GM18505 (cell line): ENCODE measurements around the gene KCNK7.

ENCODE experiments used
- ATAC-seq: cut with Tn5 transposase; IDR thresholded peaks from one replicate; pipeline ENCODE4 v1.9.1; 2021; ENCODE audit not compliant: unreplicated experiment
- POLR2A ChIP-seq: IDR thresholded peaks from 4 replicates; pipeline ENCODE4 v1.6.1; 2011; ENCODE audit warnings: borderline replicate concordance; ENCODE audit not compliant: insufficient read depth, insufficient read length; ENCODE audit errors: extremely low read depth

The KCNK7 gene

GRCh38 chr11:65634905-65635731 lies 39.5 kb upstream of the KCNK7 start:
- ATAC-seq = no peak
- no peak for TF ChIP-seq POLR2A

GRCh38 chr11:65634440-65634839 lies 38.8 kb upstream of the KCNK7 start:
- ATAC-seq = no peak
- no peak for TF ChIP-seq POLR2A

- no peak for TF ChIP-seq POLR2A
- no peak for ATAC-seq
Observed at GRCh38 chr11:65634109-65634436, 38.5 kb upstream of the KCNK7 start.

GRCh38 chr11:65633390-65634108 lies 37.9 kb upstream of the KCNK7 start:
- TF ChIP-seq POLR2A = no peak
- ATAC-seq = no peak

GRCh38 chr11:65630215-65630614 lies 34.6 kb upstream of the KCNK7 start:
- no peak for ATAC-seq
- no peak for TF ChIP-seq POLR2A

- ATAC-seq = no peak
- TF ChIP-seq POLR2A = no peak
Observed at GRCh38 chr11:65629579-65629978, 34.0 kb upstream of the KCNK7 start.

- no peak for ATAC-seq
- no peak for TF ChIP-seq POLR2A
Observed at GRCh38 chr11:65627202-65627601, 31.6 kb upstream of the KCNK7 start.

- TF ChIP-seq POLR2A = no peak
- no peak for ATAC-seq
Observed at GRCh38 chr11:65625628-65626342, 30.2 kb upstream of the KCNK7 start.

GRCh38 chr11:65624931-65625627 lies 29.5 kb upstream of the KCNK7 start:
- ATAC-seq = no peak
- TF ChIP-seq POLR2A = no peak

GRCh38 chr11:65623852-65624616 lies 28.4 kb upstream of the KCNK7 start:
- ATAC-seq = no peak
- TF ChIP-seq POLR2A = no peak

- TF ChIP-seq POLR2A = no peak
- no peak for ATAC-seq
Observed at GRCh38 chr11:65623177-65623576, 27.6 kb upstream of the KCNK7 start.

- no peak for TF ChIP-seq POLR2A
- ATAC-seq = no peak
Observed at GRCh38 chr11:65622011-65622410, 26.4 kb upstream of the KCNK7 start.
